GM21526 (cell line): ENCODE data around the gene SPATA25.
"Not testable (repeated sequence)": the region's sequence is repeated elsewhere in the genome, so short reads cannot be mapped to it uniquely, and the experiment has no call there.

Experiments
- ATAC-seq: cut with Tn5 transposase; IDR thresholded peaks from one replicate; pipeline ENCODE4 v1.9.1; 2021; ENCODE audit warnings: moderate library complexity; ENCODE audit not compliant: unreplicated experiment, low FRiP score

The SPATA25 gene

DNA sequence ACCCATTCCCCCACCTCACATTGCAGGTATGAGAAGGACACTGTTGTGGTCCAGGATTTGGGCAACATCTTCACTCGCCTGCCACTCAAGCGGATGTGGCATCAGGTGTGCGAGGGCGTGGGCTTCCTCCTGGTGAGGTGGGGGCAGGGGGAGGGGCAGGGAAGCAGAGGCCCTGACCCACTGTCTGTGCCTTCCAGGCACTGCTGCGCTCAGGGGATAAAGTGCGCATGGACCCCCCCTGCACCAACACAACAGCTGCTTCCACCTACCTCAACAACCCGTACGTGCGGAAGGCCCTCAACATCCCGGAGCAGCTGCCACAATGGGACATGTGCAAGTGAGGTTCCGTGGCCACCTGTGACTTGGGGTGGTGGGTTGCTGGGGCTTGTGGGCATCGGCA is 7.4 kb upstream of the SPATA25 start:
- ATAC-seq, result no peak

DNA sequence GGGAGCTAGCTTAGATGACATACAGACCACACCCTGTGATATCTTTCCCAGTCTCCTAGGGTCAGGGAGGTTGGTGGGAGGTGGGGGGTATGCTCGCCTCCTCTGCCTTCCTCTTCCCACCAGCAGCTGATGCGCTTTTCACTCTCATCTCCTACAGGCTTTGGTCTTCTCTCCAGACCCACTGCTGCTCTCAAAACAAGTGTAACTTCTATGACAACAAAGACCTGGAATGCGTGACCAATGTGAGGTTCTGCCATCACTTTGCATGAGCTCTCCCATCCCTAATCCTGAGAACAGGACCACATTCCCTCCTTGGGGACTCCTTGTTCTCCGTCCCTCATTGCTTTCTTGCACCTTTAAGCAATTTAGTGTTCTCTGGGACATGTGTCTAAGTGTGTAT is 6.4 kb upstream of the SPATA25 start:
- ATAC-seq, result no peak

DNA sequence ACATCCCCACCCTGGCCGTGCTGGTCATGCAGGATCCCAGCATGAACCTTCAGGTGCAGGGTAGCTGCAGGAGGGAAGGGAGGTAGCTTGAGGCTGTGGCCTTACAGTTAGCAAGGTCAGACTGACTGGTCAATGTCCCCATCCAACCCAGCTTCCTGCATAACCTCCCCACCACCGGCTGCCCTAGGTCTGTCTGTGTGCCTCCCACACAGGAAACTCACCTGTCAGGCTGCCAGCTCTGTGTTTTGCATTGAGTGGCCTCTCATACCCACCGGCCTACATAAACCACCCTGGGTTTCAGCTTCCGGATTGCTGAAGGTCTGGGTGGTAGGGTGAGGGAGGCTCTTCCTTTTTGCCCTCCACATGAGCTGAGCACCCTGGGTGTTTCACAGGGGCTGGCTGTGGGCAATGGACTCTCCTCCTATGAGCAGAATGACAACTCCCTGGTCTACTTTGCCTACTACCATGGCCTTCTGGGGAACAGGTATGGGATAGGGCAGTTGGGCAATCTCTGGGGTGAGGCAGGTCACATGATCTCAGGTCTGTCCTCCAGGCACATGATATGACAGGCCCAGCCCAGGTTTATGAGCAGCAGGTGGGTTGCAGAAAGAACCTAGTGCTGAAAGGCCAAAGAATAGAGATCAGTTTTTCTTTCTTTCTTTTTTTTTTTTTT is 5.5 kb upstream of the SPATA25 start:
- no peak for ATAC-seq

DNA sequence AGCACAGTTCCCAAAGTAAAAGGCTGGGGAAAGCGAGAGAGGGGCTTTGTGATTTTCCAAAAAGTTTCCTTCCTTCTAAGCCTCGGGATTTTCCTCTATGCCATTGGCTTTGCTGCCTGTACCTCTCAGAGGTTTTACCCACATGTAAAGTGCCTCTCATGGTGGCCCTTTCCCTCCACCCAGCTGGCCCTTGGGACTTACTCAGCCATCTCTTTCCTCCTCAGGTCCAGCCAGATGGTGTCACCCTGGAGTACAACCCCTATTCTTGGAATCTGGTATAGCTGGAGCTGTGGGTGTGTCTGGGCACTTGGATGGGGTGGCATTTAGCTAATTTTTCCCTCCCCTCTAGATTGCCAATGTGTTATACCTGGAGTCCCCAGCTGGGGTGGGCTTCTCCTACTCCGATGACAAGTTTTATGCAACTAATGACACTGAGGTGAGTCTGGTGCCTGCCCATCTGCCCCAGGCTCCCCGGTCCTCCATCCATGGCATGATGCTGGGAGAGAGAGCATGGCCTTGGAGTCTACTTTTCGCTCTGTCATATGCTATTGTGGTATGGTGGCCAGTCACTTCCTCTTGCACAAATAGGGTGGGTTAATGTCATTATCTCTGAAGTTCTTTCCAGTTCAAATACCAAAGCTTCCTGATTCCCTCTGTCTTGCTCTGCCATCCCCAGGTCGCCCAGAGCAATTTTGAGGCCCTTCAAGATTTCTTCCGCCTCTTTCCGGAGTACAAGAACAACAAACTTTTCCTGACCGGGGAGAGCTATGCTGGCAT is 4.8 kb upstream of the SPATA25 start:
- no peak for ATAC-seq

DNA sequence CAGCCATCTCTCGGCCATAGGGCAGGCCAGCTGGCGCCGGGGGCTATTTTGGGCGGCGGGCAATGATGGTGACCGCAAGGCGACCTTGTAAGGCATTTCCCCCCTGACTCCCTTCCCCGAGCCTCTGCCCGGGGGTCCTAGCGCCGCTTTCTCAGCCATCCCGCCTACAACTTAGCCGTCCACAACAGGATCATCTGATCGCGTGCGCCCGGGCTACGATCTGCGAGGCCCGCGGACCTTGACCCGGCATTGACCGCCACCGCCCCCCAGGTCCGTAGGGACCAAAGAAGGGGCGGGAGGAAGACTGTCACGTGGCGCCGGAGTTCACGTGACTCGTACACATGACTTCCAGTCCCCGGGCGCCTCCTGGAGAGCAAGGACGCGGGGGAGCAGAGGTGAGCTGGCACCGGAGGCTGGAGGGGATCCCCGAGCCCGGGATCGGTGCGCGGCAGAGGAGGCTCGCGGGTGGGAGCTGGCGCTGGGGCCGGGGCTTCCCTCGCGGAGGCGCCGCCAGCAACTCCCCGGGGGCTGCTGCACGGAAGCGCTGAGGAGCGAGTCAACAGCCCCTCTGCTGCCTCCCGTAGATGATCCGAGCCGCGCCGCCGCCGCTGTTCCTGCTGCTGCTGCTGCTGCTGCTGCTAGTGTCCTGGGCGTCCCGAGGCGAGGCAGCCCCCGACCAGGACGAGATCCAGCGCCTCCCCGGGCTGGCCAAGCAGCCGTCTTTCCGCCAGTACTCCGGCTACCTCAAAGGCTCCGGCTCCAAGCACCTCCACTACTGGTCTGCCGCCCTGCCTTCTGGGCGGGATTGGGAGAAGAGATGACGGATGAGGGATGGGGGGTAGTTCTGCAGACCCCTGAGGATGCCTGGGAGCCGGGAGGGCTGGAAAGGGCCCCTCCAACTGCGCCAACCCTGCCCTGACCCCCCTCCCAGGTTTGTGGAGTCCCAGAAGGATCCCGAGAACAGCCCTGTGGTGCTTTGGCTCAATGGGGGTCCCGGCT is 3.9 kb upstream of the SPATA25 start, which contains the start of the genes CTSA and NEURL2:
Gene CTSA, plus strand, starts transcription at position 351 of the 999 bp plus-strand sequence. Its CDS starts 234 bp downstream, at position 585.
Gene NEURL2, minus strand, starts transcription at position 224 of the 999 bp plus-strand sequence. Its CDS starts 217 bp downstream, at position 7.
- ATAC-seq, result peak; percentile 71

DNA sequence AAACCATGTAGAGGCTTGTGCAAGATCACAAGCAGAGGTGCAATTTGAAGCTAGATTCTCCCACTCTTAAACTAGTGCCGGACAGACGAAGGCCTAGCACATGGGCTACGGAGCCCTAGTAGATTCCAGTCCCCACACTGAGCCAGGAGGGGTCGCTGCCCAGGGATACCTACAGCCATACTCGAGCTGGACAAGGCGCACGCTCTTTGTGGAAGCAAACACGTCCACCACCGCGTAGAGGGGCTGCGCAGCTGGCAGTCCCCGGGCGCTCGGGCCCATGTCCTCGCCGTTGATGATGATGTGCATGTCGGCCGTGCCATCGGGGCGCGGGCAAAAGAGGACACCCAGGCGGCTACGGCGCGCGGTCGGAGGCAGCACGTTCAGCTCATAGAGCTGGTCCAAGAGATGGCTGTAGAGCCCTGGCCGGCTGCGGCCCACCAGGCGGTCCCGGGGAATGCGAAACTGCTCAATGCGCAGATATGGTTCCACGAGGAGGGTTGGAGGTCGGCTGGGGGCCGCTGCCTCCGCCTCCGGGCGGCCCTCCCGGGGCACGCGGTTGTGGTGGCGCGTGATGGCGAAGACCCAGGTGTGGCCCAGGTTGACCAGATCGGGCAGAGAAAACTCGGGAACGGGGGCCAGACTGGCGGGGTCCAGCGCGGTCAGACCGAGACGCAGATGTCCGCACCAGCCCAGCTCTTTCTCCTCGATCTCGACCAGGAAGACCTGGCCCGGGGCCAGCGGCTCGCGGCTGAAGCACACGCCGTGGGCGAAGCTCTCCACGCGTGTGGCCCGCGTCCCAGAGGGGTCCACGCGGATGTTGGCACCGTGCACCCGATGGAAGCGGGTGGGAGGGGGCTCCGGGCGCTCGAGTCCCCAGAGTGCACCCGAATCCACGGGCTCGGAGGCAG is 2.9 kb upstream of the SPATA25 start:
- ATAC-seq, result no peak

DNA sequence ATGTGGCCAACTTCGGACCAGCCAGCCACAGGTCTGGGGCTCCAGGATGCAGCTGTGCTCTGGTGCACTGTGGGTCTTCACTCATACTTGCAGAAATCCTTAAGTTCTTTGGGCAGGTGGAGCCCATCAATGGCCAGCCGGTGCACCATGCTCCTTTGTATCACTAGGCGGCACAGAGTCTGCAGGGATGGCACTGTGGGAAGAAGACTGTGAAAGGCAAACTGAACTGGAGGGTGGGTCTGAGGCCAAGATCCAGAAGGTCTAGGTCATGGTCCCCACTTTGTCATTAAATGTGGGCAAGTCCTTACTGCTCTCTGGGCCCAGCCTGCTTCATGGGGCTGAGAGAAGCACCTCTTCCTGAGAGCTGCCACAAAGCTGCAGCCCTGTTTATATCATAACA is 1.3 kb upstream of the SPATA25 start:
- ATAC-seq, result no peak

DNA sequence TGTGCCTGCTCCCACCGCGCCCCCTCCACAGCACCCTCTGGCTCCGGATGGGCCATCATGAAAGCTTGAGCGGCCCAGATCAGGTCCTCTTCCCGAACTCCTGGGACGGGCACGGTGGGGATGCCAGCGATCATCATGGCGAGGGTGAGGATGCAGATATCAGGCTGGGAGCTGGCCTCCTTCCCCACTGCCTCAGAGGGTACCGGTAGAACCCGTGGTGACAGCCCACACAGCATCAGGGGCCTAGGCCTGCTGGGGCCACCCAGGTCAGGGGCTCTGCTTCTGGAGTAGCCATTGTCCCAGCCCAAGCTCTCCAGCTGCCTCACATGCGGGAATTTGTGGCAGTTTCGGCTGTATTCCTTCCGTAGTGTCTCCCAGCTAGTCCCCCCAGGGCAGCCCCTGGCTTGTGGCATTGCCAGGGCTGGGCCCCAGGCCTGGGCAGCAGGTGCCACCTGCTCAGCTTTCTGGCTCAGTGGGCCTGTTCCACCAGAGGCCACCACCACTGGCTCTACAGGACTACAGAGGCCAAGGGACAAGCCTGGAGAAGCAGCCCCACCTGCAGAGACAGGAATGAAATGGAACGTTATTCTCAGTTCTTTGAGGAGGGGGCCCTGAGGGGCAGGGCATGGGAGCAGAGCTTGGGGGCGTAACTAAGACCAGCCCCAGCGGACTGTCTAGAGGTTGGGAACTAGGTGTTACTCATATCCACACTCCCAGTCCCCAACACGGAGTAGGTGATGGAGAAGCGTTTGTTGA is 654 bp downstream of the SPATA25 start:
- ATAC-seq, result no peak

DNA sequence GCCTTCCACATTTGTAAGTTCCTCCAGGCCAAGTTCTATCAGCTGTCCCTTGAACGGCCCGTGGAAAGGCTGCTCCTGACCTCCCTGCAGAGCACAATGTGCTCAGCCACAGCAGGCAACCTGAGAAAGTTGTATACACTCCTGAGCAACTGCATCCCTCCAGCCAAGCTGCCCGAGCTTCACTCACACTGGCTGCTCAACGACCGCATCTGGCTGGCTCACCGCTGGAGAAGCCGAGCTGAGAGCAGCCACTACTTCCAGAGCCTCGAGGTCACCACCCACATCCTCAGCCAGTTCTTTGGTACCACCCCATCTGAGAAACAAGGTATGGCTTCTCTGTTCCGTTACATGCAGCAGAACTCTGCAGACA is 4.3 kb downstream of the SPATA25 start:
- no peak for ATAC-seq

DNA sequence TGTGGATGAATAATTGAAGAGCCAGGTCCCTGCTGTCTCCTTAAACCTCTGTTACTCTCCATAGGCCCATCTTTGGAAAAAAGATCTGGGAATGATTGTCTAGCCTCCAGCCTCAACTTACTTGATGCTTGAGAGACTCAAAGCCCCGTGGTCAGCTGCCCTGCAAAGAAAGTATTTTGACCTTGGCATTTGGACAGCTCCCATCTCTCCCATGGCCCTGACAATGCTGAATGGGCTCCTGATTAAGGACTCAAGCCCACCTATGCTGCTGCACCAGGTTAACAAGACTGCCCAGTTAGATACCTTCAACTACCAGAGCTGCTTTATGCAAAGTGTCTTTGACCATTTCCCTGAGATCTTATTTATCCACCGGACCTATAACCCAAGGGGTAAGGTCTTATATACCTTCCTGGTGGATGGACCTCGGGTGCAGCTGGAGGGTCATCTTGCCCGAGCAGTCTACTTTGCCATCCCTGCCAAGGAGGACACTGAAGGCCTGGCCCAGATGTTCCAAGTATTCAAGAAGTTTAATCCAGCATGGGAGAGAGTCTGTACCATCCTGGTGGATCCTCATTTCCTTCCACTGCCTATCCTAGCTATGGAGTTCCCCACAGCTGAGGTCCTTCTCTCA is 4.8 kb downstream of the SPATA25 start:
- no peak for ATAC-seq

DNA sequence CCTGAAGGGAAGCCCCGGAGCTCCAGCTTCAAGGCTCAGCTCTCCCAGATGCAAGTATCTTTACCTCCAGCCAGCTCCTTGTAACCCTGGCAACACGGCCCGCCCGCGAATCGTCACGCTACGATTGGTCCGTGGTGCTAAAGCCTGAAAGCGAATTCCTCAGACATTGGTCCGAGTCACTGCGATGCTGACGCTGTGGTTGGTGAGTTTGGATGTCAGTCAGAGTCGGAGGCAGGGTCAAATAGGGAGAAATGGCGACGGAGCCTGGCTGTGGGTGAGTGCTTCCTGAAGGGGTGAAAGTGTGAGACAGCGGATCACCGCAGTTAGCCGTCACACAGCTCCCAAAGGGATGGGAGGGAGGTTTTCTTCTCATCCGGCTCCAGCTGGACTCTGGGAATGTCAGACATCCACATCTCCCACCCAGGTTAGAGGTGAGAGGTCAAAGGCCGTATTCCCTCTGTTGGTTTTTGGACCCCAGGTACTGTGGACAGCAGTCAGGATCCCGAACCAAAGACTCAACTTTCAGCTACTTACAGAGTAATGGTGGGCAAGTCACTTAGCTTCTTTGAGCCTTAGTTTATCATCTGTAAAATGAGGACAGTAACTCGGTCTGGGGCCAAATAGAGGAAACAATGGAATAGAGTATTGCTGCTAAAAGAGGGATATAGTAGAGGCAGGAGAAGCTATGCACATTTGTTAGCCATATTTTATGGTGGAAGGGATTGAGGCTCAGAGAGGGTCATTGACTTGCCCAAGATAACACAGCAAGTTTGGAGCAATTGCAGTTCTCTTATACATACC is 6.2 kb downstream of the SPATA25 start, which contains the start of gene ZSWIM1:
Gene ZSWIM1, plus strand, starts transcription at position 240 of the 801 bp plus-strand sequence. CDS start 1,366 bp downstream, outside the sequence.
- ATAC-seq, result peak; percentile 95

DNA sequence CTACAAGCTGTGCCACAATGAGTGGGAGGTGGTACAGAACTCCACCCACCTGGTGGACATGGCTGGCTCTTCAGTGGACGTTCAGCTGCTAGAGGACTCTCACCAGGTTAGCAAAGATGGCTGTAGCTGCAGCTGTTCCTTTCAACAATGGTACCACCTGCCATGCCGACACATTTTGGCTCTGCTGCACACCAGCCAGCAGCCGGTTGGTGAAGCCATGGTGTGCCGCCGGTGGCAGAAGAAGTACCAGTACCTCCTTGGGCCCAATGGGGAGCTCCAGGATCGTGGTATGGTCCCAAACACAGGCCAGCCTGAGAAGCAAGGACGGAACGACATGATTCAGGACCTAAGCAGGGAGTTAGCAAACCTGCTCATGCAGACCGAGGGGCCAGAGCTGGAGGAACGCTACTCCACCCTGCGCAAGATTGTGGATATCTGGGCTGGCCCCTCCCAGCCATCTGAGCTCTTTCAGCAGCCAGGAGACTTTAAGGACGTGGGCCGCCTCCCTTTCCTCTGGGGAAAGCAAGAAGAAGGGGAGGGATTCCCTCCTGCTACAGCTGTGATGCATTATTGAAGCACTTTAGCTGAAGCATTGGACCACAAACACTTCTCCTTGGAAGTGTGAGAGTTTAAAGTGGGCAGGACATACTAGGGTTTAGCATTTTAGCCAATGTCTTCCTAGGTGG is 9.2 kb downstream of the SPATA25 start:
- ATAC-seq, result no peak

DNA sequence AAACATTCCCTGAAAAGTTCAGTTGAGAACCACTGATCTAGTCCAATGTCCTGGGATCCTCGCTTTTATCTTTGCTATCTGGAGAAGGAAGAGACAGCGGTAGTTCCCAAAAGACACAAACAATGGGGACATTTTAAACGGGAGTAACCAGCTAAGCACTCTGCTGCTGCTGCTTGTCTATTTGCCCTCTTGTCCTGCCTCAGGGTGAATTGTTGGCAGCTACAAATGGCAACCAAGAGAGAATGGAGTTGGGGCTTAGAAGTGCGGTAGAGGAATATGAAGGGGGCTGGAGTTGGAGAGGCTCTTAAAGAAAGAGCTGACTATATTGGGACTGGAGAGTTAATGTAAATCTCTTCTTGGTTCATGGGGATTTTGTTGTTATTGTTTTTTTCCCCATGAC is 12.8 kb downstream of the SPATA25 start:
- no peak for ATAC-seq

DNA sequence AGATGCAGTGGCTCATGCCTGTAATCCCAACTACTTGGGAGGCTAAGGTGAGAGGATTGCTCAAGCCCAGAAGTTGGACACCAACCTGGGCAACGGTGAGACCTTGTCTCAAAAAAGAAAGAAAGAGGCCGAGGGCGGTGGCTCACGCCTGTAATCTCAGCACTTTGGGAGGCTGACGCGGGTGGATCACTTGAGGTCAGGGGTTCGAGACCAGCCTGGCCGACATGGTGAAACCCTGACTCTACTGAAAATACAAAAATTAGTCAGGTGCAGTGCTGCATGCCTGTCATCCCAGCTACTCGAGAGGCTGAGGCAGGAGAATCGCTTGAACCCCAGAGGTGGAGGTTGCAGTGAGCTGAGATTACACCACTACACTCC is 13.3 kb downstream of the SPATA25 start:
- ATAC-seq, result not testable (repeated sequence)

DNA sequence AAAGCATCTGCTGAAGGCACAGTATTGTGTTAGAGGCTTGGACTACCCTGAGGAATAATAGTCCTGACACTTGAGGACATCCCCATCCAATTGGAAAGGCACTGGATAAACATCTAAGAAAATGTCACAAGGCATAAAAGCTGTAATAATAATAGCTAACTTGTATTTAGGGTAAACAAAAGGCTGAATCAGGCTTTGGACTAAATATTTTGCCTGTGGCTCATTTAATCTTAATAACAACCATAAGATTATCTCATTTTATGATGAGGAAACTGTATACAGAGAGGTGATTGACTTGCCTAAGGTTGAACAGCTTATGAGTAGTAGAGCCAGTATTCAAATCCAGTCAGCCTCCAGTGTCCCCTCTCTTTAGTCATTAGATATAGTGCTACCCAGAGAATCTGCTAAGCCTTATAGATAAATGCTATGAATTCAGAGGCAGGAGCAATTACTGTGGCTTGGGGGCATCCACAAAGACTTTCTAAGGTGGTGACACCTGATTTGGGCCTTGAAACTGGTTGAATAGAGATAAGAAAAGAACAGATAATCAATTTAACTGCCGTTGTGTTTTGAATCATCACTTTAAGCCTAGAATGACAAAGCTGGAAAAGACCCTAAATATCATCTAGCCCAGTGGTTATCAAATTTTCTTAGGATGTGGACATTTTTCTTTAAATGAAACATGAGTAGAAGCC is 13.9 kb downstream of the SPATA25 start:
- no peak for ATAC-seq

DNA sequence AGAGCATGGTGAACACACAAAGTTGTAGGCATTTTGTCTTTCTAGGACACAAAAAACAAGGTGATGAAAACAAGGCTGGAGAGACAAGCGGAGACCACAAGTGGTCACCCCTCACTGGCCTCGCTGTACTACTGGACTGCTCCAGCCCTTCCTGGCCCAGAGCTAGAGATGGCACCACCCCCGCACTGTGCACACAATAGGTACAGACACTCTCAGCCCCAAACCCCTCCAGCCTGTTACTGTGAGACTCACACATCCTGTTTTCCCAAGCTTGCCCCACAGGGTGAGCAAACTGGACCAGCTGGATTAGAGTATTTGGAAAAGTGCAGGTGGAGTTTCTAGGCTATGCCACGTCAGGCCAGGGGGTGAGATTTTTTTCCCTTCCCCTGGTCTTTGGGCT is 14.8 kb downstream of the SPATA25 start:
- no peak for ATAC-seq

DNA sequence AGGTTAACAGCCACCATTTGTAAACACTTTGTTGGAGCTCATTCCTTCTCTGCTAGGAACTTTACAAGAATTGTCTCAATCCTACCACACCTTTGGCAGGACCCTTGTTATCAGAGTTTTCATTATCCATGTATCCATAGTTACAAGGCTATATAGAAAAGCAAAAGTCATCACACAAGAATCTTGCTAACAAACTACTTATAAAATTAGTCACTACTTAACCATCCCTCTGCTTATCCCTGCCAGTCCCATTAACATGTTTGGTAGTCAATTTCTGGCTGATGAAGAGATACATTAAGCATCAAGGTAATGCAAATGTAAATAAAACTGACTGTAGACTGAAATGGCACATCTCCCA is 19.6 kb downstream of the SPATA25 start:
- no peak for ATAC-seq
